GM18858 (cell line): ENCODE results near the gene KRT86.
"Not testable (repeated sequence)": the region's sequence is repeated elsewhere in the genome, so short reads cannot be mapped to it uniquely, and the experiment has no call there.

Experiments
- ATAC-seq: cut with Tn5 transposase; IDR thresholded peaks from one replicate; pipeline ENCODE4 v1.9.1; 2021; ENCODE audit not compliant: unreplicated experiment

The KRT86 gene

GRCh38 chr12:52332381-52332780 lies 57.9 kb downstream of the KRT86 start:
- no peak for ATAC-seq

- ATAC-seq, result no peak
These were observed 58.9 kb downstream of the KRT86 start for GRCh38 chr12:52333321-52333720.

GRCh38 chr12:52334185-52334584 lies 59.7 kb downstream of the KRT86 start:
- ATAC-seq, result no peak

GRCh38 chr12:52335598-52336262 lies 61.3 kb downstream of the KRT86 start:
- no peak for ATAC-seq

- no peak for ATAC-seq
These were observed 62.2 kb downstream of the KRT86 start for GRCh38 chr12:52336641-52337040.

GRCh38 chr12:52337054-52337453 lies 62.6 kb downstream of the KRT86 start:
- no peak for ATAC-seq

GRCh38 chr12:52338241-52338960 lies 64.0 kb downstream of the KRT86 start:
- no peak for ATAC-seq

GRCh38 chr12:52341066-52341580 lies 66.7 kb downstream of the KRT86 start:
- ATAC-seq, result no peak

- no peak for ATAC-seq
These were observed 68.5 kb downstream of the KRT86 start for GRCh38 chr12:52342781-52343490.

- ATAC-seq, result no peak
These were observed 69.1 kb downstream of the KRT86 start for GRCh38 chr12:52343550-52343949.

GRCh38 chr12:52344111-52344510 lies 69.7 kb downstream of the KRT86 start:
- ATAC-seq, result no peak

- not testable (repeated sequence) for ATAC-seq
These were observed 70.6 kb downstream of the KRT86 start for GRCh38 chr12:52345041-52345440.

- ATAC-seq, result no peak
These were observed 72.1 kb downstream of the KRT86 start for GRCh38 chr12:52346593-52346992.

GRCh38 chr12:52347016-52347415 lies 72.6 kb downstream of the KRT86 start:
- ATAC-seq, result no peak

GRCh38 chr12:52347551-52348510 lies 73.4 kb downstream of the KRT86 start:
- ATAC-seq, result no peak

GRCh38 chr12:52349196-52349595 lies 74.8 kb downstream of the KRT86 start:
- no peak for ATAC-seq

GRCh38 chr12:52350021-52350620 lies 75.7 kb downstream of the KRT86 start:
- ATAC-seq, result no peak

GRCh38 chr12:52350786-52351185 lies 76.3 kb downstream of the KRT86 start:
- ATAC-seq, result no peak

GRCh38 chr12:52351196-52352059 lies 77.0 kb downstream of the KRT86 start:
- no peak for ATAC-seq
